ENCODE measurements around the gene FCN1.
"Not testable (repeated sequence)": the region's sequence is repeated elsewhere in the genome, so short reads cannot be mapped to it uniquely, and the experiment has no call there.

FCN1 gene

GRCh38 chr9:134917431-134918373, at the start of gene FCN1:
Gene FCN1, minus strand, starts transcription at chr9:134917912. Its CDS starts 41 bp downstream, at chr9:134917871.
- DNase-seq, result no peak

GRCh38 chr9:134966697-134967546, 49.2 kb upstream of the FCN1 start:
- DNase-seq, result no peak

GRCh38 chr9:134966270-134966669, 48.6 kb upstream of the FCN1 start:
- DNase-seq, result no peak

GRCh38 chr9:134965851-134966250, 48.1 kb upstream of the FCN1 start:
- DNase-seq, result no peak

- no peak for DNase-seq
Measured at GRCh38 chr9:134965411-134965810, 47.7 kb upstream of the FCN1 start.

GRCh38 chr9:134964271-134965055, 46.8 kb upstream of the FCN1 start:
- DNase-seq, result no peak

GRCh38 chr9:134963546-134963945, 45.8 kb upstream of the FCN1 start:
- no peak for DNase-seq

- no peak for DNase-seq
Measured at GRCh38 chr9:134962973-134963364, 45.3 kb upstream of the FCN1 start.

GRCh38 chr9:134962065-134962972, 44.6 kb upstream of the FCN1 start:
- DNase-seq, result no peak

- no peak for DNase-seq
Measured at GRCh38 chr9:134961331-134962064, 43.8 kb upstream of the FCN1 start.

- no peak for DNase-seq
Measured at GRCh38 chr9:134960701-134961181, 43.0 kb upstream of the FCN1 start.

- DNase-seq, result no peak
Measured at GRCh38 chr9:134959971-134960310, 42.2 kb upstream of the FCN1 start.

GRCh38 chr9:134959126-134959970, 41.6 kb upstream of the FCN1 start:
- no peak for DNase-seq

- no peak for DNase-seq
Measured at GRCh38 chr9:134957945-134958227, 40.2 kb upstream of the FCN1 start.

- DNase-seq, result no peak
Measured at GRCh38 chr9:134957165-134957944, 39.6 kb upstream of the FCN1 start.

GRCh38 chr9:134956387-134956786, 38.7 kb upstream of the FCN1 start:
- DNase-seq, result not testable (repeated sequence)

- no peak for DNase-seq
Measured at GRCh38 chr9:134955801-134956200, 38.1 kb upstream of the FCN1 start.

- DNase-seq, result no peak
Measured at GRCh38 chr9:134955156-134955555, 37.4 kb upstream of the FCN1 start.

GRCh38 chr9:134951994-134952393, 34.3 kb upstream of the FCN1 start:
- DNase-seq, result no peak
